GM19455 (cell line): ENCODE results near the gene ARHGAP15.

Experiments used
- ATAC-seq: cut with Tn5 transposase; IDR thresholded peaks from one replicate; pipeline ENCODE4 v1.9.1; 2021; ENCODE audit not compliant: unreplicated experiment

Gene ARHGAP15

DNA sequence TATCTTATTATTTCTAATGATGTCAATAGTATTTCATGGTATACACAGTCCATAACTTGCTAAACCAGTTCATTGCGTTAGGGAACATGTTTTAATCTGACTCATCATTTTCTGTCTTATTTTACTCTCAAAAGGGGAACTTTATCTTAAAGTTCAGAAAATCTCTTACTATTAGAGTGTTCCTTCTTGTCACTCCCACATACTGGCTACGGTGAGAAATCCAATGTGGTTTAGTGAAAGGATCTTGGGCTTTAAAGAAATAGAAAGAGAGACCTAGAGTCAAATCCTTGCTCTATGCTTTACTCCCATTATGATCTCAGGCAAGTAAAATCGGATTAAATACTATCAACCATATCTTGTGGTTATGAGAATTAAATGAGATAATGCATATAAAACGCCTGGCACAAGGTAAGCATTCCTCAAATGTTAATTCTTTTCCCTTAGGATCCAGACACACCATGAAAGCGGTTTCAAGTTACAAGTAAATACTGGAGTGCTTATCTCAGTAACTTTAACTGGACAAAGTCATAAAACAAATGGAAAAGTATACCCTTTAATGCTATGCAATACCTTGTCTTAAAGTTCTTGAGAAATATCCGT is 576.0 kb downstream of the ARHGAP15 start:
- no peak for ATAC-seq

- no peak for ATAC-seq
Measured at GRCh38 chr2:143706354-143706753, 577.1 kb downstream of the ARHGAP15 start.

- ATAC-seq: no peak
Measured at GRCh38 chr2:143708682-143709081, 579.5 kb downstream of the ARHGAP15 start.

DNA sequence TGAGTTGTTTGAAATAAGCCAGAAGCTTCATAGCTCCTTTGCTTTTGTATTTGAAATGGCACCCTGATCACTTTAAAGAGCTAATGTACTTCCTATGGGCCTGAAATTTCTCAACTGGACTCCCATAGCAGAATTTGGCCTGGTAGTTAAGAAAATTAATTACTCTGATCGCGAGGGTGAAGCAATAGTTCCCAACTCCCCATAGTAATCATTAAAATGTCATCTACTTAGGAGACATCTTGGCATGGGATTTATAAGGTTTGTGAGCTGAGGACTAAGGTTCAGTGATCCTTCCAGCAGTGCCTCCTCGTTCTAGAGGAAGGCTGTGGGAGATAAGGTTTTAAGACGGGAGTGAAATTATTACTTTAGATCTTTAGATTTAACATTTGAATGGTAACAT is 581.0 kb downstream of the ARHGAP15 start:
- ATAC-seq: no peak

DNA sequence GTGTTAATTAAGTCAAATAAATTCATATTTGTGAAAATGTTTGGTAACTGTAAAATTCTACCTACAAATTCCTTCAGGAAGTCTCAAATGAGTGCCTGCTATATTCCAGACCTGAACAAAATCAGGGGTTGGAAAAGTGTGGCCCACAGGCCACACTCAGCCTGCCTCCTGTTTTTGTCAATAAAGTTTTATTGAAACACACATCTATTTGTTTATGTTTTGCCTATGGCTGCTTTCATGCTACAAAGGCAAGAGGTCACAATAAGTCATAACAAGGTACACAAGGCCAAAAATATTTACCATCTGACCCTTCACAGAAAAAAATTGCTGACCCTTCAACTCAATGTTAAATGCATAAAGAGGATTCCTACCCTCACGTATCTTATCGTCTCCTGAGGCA is 581.7 kb downstream of the ARHGAP15 start:
- no peak for ATAC-seq

GRCh38 chr2:143716522-143716921 is 587.3 kb downstream of the ARHGAP15 start:
- no peak for ATAC-seq

DNA sequence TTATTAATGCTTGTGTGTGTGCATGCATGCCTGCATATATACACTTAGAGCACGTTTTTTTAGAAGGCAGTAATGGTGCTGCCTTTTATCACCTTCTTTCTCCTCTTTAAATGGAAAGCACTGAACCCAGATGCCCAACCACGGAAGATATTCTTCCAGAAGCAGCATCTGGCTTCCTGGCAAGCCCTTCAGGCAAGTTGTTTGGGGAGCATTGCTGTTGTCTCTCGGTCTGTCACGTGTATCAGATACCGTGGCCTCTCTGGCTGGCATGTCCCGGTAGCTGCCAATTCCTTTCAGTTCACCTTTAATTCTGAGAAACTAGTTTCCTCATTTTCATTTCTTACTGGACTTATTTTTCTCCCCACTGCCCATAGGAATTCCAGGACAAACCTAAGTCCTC is 587.8 kb downstream of the ARHGAP15 start:
- no peak for ATAC-seq

DNA sequence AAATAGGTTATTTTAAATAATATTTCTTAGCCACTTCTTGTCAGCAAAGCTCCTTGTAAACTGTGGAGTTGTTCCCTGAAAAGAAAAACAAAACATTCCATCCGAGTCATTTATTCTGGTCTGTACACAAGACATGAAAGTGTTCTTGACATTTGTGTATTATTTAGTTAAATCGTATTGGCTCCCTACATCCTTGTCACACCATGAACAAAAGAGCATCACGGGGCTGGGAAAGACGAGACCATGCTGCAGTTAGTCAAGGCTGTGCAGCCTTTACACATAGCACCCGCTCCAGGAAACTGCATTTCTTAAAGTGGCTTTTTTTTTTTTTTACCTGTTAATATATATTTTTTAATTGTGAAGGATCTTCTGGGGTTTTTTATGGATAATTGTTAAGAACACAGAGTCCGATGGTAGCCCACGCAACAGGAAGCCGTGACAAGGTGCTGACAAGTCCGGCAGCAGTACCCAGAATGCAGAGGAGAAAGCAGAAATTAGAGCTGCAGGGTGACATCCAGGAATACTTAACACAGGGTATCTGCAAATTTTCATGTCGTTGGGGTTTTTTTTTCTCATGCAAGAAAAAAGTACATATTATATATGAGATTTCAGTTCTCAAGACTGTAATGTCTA is 588.4 kb downstream of the ARHGAP15 start:
- ATAC-seq: no peak

GRCh38 chr2:143718745-143719144 is 589.5 kb downstream of the ARHGAP15 start:
- ATAC-seq: no peak

DNA sequence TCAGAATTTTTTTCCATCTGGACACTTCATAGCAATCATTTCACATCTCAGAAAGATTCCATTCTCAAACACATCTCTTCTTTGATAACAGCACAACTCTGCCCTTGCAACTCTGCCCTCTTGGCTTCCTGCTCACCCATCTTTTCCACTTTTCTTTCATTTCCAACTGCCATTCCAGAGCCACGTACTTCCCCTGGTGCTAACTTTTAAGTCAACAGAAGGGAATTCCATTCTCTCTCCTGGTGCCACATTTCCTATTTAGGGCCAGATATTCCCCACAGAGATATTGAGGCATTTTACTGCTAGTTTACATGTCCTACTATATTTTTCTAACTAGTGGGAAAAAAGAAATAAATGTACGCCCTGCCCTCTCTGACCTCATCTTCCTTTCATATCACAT is 590.2 kb downstream of the ARHGAP15 start:
- ATAC-seq: no peak

DNA sequence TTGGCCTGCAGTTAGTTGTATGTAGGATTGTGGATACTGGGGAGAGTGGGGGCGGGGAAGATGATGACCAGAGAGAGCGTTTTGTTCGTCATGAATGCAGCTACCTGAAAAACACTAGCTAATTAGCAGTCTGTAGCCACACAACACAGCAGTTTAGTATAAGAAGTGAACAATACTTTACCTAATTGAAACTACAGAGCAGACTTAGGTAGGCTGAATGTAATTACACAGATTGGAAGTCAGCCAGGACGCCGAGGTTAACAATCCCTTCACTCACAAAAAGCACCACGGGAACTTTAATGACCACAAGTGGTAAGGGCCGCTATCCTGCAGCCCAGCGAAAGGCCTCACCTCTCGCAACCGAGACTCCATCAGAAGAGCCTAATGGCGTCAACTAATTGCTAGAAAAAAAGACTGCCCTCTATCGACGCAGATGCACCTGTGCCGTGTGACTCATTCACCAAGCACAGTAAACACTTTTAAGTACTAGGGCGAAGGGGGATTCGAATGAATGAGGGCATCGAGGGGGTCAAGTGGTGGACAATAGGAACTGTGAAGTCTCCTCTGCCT is 591.0 kb downstream of the ARHGAP15 start:
- no peak for ATAC-seq

DNA sequence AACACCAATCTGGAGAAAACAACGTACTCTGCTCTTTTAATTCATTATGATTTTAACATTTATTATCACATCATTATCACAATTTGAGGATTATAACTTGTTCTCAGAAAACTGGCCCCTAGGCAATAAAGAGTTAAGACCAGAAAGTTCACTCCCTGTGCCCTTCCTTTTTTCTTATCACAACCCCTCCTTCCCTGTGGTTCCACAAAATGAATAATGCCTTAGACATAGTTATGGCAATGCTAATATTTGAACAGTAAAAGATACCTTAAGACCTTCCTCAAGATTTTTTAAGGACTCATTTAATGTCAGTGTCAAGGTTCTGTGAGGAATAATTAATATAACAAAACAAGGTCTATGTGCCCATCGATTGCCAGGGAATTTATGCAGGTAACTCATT is 596.2 kb downstream of the ARHGAP15 start:
- ATAC-seq: no peak

DNA sequence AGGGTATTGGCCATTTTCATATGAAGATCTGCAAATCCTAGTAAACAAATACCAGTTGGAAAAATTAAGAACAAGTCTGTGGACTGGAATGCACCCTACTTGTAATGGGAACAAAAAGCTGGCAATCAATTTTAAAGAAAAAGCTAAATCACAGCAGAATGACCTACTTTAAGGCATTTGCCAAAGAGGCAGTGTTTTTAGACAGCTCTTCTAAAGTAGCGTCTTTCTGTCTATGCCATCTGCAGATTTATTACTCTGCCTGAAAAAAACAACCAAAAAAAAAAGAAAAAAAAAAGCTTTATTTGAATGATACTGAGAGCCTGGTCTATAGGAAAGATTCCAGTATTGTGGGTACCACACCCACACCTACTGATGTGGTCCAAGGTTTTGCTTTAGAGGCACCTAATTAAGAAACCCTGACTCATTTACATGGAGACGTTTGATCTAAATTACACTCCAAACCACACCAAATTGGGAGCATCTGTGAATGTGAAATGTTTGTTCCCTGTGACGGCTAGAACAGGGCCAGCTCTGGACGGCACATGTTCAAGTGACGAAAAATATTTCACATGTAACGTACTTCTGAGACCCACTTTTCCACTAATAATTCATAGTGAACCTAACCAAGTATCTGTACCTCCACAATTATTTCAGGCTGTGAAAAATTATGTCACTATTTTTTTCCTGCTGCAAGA is 597.1 kb downstream of the ARHGAP15 start:
- ATAC-seq: no peak

- ATAC-seq: no peak
Measured at GRCh38 chr2:143728498-143728897, 599.3 kb downstream of the ARHGAP15 start.

GRCh38 chr2:143729296-143729814 is 600.1 kb downstream of the ARHGAP15 start:
- ATAC-seq: no peak

DNA sequence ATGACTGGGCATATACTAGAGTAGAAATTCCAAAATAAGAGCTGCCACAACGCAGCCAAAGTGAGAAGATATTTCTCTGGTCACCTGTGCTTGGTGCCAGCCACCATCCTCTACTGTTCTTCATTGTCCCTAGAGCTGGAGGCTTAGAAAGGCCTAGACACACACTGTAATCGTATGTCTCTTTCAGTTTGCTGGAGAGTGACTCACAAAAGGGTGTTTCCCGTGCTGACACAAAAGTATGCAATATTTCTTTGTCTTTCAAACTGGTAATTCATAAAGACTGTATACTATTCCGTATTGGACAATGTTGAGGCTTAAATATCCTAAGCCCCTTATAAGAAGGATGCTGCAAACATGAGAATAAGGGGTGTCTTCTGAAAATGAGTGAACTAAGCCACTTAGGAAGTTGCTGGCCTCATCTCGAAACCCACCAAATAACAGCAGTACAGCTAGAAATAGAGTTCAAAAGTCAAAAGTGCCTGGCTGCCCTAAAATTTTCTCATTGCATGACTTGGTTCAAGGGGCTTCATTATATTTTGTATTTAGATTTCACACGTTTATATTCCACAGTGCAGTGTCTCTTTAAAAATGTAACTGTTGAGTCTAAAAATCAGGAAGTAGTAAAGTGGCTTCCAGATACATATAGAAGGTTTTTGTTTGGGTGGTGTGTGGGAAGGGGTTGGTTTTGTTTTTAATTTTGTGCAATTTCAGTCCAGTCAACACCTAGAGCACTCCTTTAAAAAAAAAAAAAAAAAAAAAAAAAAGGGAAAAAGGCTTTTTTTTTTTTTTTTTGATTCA is 601.1 kb downstream of the ARHGAP15 start:
- peak; percentile 75 for ATAC-seq

- ATAC-seq: peak; percentile 17
Measured at GRCh38 chr2:143730953-143731260, 601.7 kb downstream of the ARHGAP15 start.

DNA sequence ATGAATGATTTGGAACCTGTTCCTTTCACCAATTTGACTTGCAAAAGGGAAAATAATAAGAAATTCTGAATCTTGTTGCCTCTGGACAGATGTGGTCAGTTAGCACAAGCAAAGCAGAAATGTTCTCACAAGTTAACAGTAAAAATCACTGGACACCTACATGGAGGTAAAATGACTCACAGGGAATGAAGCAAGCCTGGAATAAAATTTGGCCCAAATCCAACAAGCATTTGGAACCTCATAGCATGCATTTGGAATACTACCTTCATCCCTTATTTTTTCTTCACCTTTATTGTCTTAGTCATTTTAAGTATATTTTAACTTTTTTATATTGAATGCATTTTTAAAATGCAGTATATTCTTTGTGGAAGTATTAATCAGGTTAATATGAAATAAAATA is 602.9 kb downstream of the ARHGAP15 start:
- ATAC-seq: no peak

DNA sequence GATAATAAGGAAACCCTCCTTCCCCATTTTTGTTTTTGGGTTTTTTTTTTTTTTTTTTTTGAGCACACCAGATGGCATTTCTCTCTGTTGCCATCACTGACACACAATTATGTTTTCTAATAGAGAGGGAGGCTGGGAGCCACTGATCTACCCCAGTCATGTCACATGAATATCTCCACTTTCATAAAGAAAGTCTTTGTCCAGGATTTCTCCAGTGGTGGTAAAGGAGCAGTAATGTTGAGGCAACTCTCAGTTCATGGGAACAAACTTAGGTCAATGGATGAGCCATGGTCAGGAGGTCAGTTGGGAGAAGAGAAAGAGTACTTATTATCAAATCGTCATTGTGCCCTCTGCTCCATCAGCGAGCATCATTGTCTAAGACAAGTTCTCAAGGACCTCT is 603.7 kb downstream of the ARHGAP15 start:
- ATAC-seq: no peak

DNA sequence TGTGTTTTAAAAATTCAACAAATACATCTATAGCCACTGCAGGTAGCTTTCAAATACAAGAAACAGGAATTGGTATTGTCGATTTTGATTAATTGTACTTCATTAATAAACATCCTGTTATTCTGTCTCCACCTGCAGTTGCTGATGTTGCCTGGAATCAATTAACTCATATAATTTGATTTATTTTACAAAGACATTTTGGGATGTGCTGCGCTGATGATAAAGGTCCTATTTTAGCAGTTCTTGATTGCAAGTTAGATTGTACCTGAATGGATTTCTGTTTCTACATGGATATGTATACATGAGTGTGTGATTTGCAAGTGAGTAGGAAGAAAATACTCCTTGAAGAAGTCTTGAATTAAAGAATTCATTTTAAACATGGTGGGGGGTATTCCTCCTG is 605.3 kb downstream of the ARHGAP15 start:
- ATAC-seq: no peak

GRCh38 chr2:143736904-143737303 is 607.7 kb downstream of the ARHGAP15 start:
- ATAC-seq: no peak
